RWPE2 (cell line): ENCODE results near the gene AP1AR.
A peak's percentile ranks its signal among the peaks of the same experiment; 100 is the strongest.

Experiments used
- ATAC-seq: fragments of 200-7000 bp; cut with Tn5 transposase; 3 replicates; pipeline ENCODE4 v1.9.1; 2021; ENCODE audit warnings: low read depth
- DNase-seq: peaks from one replicate; pipeline ENCODE4 v3.0.0-alpha.2; 2020; ENCODE audit warnings: low spot score
- H3K27ac ChIP-seq: fragments of 450-650 bp; 2 replicates; pipeline ENCODE4 v1.5.1; 2017; ENCODE audit warnings: mild to moderate bottlenecking; ENCODE audit not compliant: poor library complexity, severe bottlenecking
- H3K27me3 ChIP-seq: fragments of 250-450 bp; sonication (Bioruptor Pico); 2 replicates; pipeline ENCODE4 v1.5.1; 2021; ENCODE audit warnings: mild to moderate bottlenecking, moderate library complexity; ENCODE audit not compliant: insufficient read depth, poor library complexity, severe bottlenecking
- H3K36me3 ChIP-seq: fragments of 250-450 bp; sonication (Bioruptor Pico); 2 replicates; pipeline ENCODE4 v1.5.1; 2020; ENCODE audit warnings: low read depth, mild to moderate bottlenecking, moderate library complexity
- H3K4me1 ChIP-seq: fragments of 250-450 bp; sonication (Bioruptor Pico); 2 replicates; pipeline ENCODE4 v1.5.1; 2021; ENCODE audit warnings: mild to moderate bottlenecking, moderate library complexity; ENCODE audit not compliant: insufficient read depth, poor library complexity, severe bottlenecking
- H3K4me3 ChIP-seq: fragments of 250-450 bp; sonication (Bioruptor Pico); 2 replicates; pipeline ENCODE4 v1.5.1; 2021; ENCODE audit warnings: mild to moderate bottlenecking, moderate library complexity; ENCODE audit not compliant: severe bottlenecking
- H3K9me3 ChIP-seq: fragments of 250-450 bp; sonication (Bioruptor Pico); 2 replicates; pipeline ENCODE4 v1.5.1; 2021; ENCODE audit warnings: mild to moderate bottlenecking, moderate library complexity; ENCODE audit not compliant: severe bottlenecking
- CTCF ChIP-seq: fragments of 450-650 bp; IDR thresholded peaks from one replicate; pipeline ENCODE4 v1.5.1; 2017; ENCODE audit warnings: mild to moderate bottlenecking, moderate library complexity; ENCODE audit not compliant: poor library complexity, severe bottlenecking

The AP1AR gene

GRCh38 chr4:112288455-112288854 lies 56.9 kb downstream of the AP1AR start:
- DNase-seq (no peak), ATAC-seq (no peak)
- H3K27ac ChIP-seq: no peak overlapping the region
- H3K4me3 ChIP-seq: no peak overlapping the region
- no peak for TF ChIP-seq CTCF
- H3K36me3 ChIP-seq: no peaks in the 10 kb centered on the region
- H3K4me1 ChIP-seq: no peaks in the 10 kb centered on the region
- no peaks in the 10 kb centered on the region for H3K27me3 ChIP-seq
- no peaks in the 10 kb centered on the region for H3K9me3 ChIP-seq

- H3K4me1 ChIP-seq: no peaks in the 10 kb centered on the region
- no peak for TF ChIP-seq CTCF
- H3K36me3 ChIP-seq: no peaks in the 10 kb centered on the region
- no peaks in the 10 kb centered on the region for H3K27me3 ChIP-seq
- DNase-seq (no peak), ATAC-seq (no peak)
- no peaks in the 10 kb centered on the region for H3K9me3 ChIP-seq
- H3K4me3 ChIP-seq: no peak overlapping the region
- no peak overlapping the region for H3K27ac ChIP-seq
These were observed 58.0 kb downstream of the AP1AR start for GRCh38 chr4:112289407-112290253.

- Histone ChIP-seq H3K4me3 (no peak overlapping the region), H3K36me3 (no peaks in the 10 kb centered on the region), H3K4me1 (no peaks in the 10 kb centered on the region), H3K9me3 (no peaks in the 10 kb centered on the region), H3K27me3 (no peaks in the 10 kb centered on the region), H3K27ac (no peak overlapping the region)
- DNase-seq: no peak
- no peak for ATAC-seq
- no peak for TF ChIP-seq CTCF
These were observed 58.8 kb downstream of the AP1AR start for GRCh38 chr4:112290341-112290740.

GRCh38 chr4:112296949-112297880 lies 65.6 kb downstream of the AP1AR start, which contains the start of gene ALPK1:
ALPK1 (plus strand) TSS chr4:112297369.
- peak; percentile 97 for ATAC-seq
- peak within 1 kb of the TSS; percentile 32 for H3K4me3 ChIP-seq
- H3K4me1 ChIP-seq: peaks cover 10% of the 10 kb centered on the region
- H3K36me3 ChIP-seq: no peaks in the 10 kb centered on the region
- no peak for DNase-seq
- H3K27ac ChIP-seq: no peak within 1 kb of the TSS
- no peak for TF ChIP-seq CTCF
- H3K9me3 ChIP-seq: no peaks in the 10 kb centered on the region
- H3K27me3 ChIP-seq: no peaks in the 10 kb centered on the region
